DMS53 (cell line): ENCODE data around the gene PSMD11.
"Not testable (repeated sequence)": the region's sequence is repeated elsewhere in the genome, so short reads cannot be mapped to it uniquely, and the experiment has no call there.

Experiments used
- DNase-seq: peaks from one replicate; lab custom pipeline; 2025; lab: John Stamatoyannopoulos, UW

The PSMD11 gene

GRCh38 chr17:32444301-32445073 is at the start of gene PSMD11:
TSS of gene PSMD11 (plus strand) at chr17:32444510. CDS start at chr17:32444524, 14 bp downstream.
- DNase-seq = peak; percentile 98

GRCh38 chr17:32396343-32396742 is 48.0 kb upstream of the PSMD11 start:
- no peak for DNase-seq

GRCh38 chr17:32398946-32399345 is 45.4 kb upstream of the PSMD11 start:
- no peak for DNase-seq

GRCh38 chr17:32410085-32410484 is 34.2 kb upstream of the PSMD11 start:
- DNase-seq = not testable (repeated sequence)

- no peak for DNase-seq
Observed at GRCh38 chr17:32426894-32427293, 17.4 kb upstream of the PSMD11 start.

GRCh38 chr17:32429598-32429997 is 14.7 kb upstream of the PSMD11 start:
- no peak for DNase-seq

- no peak for DNase-seq
Observed at GRCh38 chr17:32440722-32441121, 3.6 kb upstream of the PSMD11 start.

- no peak for DNase-seq
Observed at GRCh38 chr17:32441886-32442285, 2.4 kb upstream of the PSMD11 start.

- DNase-seq = peak; percentile 75
Observed at GRCh38 chr17:32443827-32444300, 446 bp upstream of the PSMD11 start.

GRCh38 chr17:32445074-32445415 is 735 bp downstream of the PSMD11 start:
- peak; percentile 58 for DNase-seq

- no peak for DNase-seq
Observed at GRCh38 chr17:32445497-32445896, 1.2 kb downstream of the PSMD11 start.

GRCh38 chr17:32445971-32446370 is 1.7 kb downstream of the PSMD11 start:
- DNase-seq = no peak

GRCh38 chr17:32446949-32447348 is 2.6 kb downstream of the PSMD11 start:
- DNase-seq = no peak

- DNase-seq = no peak
Observed at GRCh38 chr17:32449963-32450362, 5.7 kb downstream of the PSMD11 start.

GRCh38 chr17:32450379-32450778 is 6.1 kb downstream of the PSMD11 start:
- not testable (repeated sequence) for DNase-seq

GRCh38 chr17:32451879-32452278 is 7.6 kb downstream of the PSMD11 start:
- no peak for DNase-seq

- DNase-seq = no peak
Observed at GRCh38 chr17:32452281-32452680, 8.0 kb downstream of the PSMD11 start.

GRCh38 chr17:32453370-32453769 is 9.1 kb downstream of the PSMD11 start:
- no peak for DNase-seq

GRCh38 chr17:32458371-32458770 is 14.1 kb downstream of the PSMD11 start:
- DNase-seq = no peak

- no peak for DNase-seq
Observed at GRCh38 chr17:32460054-32460453, 15.7 kb downstream of the PSMD11 start.

- no peak for DNase-seq
Observed at GRCh38 chr17:32461498-32461852, 17.2 kb downstream of the PSMD11 start.

- peak; percentile 73 for DNase-seq
Observed at GRCh38 chr17:32461853-32462617, 17.7 kb downstream of the PSMD11 start.

GRCh38 chr17:32463304-32463703 is 19.0 kb downstream of the PSMD11 start:
- no peak for DNase-seq
